AG04450 (cell line): ENCODE measurements around the gene SPACA5B. TPM values are rescaled to one million over a fixed set of nuclear protein-coding genes. Genes with fewer than 3 reads are reported as not detected.
"Not testable (repeated sequence)": the region's sequence is repeated elsewhere in the genome, so short reads cannot be mapped to it uniquely, and the experiment has no call there.

Source experiments
- CTCF ChIA-PET: fragments of 300-600, 350-600 bp; formaldehyde crosslinking; extraction: SDS; loops from one replicate; lab custom pipeline; 2022; ENCODE audit warnings: antibody characterized with exemption, inconsistent platforms; lab: Charles Lee
- POLR2A ChIA-PET: fragments of 350-600 bp; formaldehyde crosslinking; extraction: SDS; loops from one replicate; lab custom pipeline; 2021; ENCODE audit warnings: antibody characterized with exemption, inconsistent platforms; lab: Yijun Ruan, JAX
- DNase-seq: peaks from one replicate; pipeline ENCODE4 v3.0.0-alpha.2; 2011; ENCODE audit warnings: low read depth, low spot score
- H3K27ac ChIP-seq: one replicate; pipeline ENCODE4 v1.5.1; 2012; ENCODE audit warnings: low read depth, low read length, control low read depth
- H3K27me3 ChIP-seq: one replicate; pipeline ENCODE4 v1.6.0; 2012; ENCODE audit warnings: low read length; ENCODE audit not compliant: control insufficient read depth, insufficient read depth
- H3K4me3 ChIP-seq: 2 replicates; pipeline ENCODE4 v1.5.1; 2011; ENCODE audit warnings: mild to moderate bottlenecking, low read depth, low read length, control low read depth
- H3K9me3 ChIP-seq: 2 replicates; pipeline ENCODE4 v1.5.1; 2012; ENCODE audit warnings: low read length; ENCODE audit not compliant: control insufficient read depth, insufficient read depth
- polyA plus RNA-seq: library from polyadenylated mRNA; depleted of rRNA; stranded (reverse); fragments of >200 nt; gene quantifications from 2 replicates; pipeline ENCODE4 v1.2.3, GENCODE V29; 2011
- TF ChIP-seq, protein P1 (sequence below): IDR thresholded peaks from 2 replicates; pipeline ENCODE4 v1.5.1; 2011; ENCODE audit warnings: low read depth, low read length, control low read depth, inconsistent platforms

Gene SPACA5B
- polyA plus RNA-seq, 1 experiment = not detected

DNA sequence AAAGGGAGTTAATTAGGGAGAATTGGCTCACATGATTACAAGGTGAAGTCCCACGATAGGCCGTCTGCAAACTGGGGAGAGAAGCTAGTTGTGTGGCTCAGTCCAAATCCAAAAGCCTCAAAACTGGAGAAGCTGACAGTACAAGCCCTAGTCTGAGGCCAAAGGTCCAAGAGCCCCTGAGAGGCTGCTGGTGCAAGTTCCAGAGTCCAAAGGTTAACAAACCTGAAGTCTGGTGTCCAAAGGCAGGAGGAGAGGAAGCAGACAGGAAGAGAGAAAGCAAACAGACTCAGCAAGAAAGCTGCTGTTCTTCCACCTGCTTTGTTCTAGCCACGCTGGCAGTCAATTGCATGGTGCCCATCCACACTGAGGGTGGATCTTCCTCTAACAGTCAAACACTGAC is 29.0 kb upstream of the SPACA5B start:
- no peaks in the 10 kb centered on the region for H3K27me3 ChIP-seq
- POLR2A ChIA-PET = no interaction called here
- H3K9me3 ChIP-seq = no peaks in the 10 kb centered on the region
- H3K27ac ChIP-seq = no peak overlapping the region
- no peak overlapping the region for H3K4me3 ChIP-seq
- CTCF ChIA-PET = no interaction called here
- DNase-seq = no peak
- TF ChIP-seq, protein P1, sequence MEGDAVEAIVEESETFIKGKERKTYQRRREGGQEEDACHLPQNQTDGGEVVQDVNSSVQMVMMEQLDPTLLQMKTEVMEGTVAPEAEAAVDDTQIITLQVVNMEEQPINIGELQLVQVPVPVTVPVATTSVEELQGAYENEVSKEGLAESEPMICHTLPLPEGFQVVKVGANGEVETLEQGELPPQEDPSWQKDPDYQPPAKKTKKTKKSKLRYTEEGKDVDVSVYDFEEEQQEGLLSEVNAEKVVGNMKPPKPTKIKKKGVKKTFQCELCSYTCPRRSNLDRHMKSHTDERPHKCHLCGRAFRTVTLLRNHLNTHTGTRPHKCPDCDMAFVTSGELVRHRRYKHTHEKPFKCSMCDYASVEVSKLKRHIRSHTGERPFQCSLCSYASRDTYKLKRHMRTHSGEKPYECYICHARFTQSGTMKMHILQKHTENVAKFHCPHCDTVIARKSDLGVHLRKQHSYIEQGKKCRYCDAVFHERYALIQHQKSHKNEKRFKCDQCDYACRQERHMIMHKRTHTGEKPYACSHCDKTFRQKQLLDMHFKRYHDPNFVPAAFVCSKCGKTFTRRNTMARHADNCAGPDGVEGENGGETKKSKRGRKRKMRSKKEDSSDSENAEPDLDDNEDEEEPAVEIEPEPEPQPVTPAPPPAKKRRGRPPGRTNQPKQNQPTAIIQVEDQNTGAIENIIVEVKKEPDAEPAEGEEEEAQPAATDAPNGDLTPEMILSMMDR = no peak

DNA sequence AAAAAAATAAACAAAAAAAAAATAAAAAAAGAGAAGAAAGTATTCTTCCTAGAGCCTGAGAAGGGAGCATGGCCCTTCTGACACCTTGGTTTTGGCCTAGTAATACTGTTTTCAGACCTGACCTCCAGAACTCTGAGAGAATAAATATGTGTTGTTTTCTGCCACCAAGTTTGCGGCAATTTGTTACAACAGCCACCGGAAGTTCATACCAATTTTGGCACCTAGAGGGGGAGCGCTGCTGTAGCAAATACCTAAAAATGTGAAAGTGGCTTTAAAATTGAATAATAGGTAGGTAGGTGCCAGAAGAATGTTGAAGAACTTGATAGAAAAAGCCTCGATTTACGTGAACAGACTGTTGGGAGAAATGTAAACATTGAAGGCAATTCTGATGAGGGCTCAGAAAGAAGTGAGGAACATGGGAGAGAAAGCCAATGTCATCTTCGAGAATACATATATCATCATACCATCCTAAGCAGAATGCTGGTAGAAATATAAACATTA is 27.5 kb upstream of the SPACA5B start:
- Histone ChIP-seq H3K27ac (no peak overlapping the region), H3K4me3 (no peak overlapping the region), H3K27me3 (no peaks in the 10 kb centered on the region), H3K9me3 (no peaks in the 10 kb centered on the region)
- CTCF ChIA-PET = interaction anchor here (0.6 kb wide), 1 partner anchor 734 kb away, joined by 3 read pairs; no protein-coding TSS in a partner anchor
- POLR2A ChIA-PET = no interaction called here
- TF ChIP-seq, protein P1 = no peak
- DNase-seq = no peak

DNA sequence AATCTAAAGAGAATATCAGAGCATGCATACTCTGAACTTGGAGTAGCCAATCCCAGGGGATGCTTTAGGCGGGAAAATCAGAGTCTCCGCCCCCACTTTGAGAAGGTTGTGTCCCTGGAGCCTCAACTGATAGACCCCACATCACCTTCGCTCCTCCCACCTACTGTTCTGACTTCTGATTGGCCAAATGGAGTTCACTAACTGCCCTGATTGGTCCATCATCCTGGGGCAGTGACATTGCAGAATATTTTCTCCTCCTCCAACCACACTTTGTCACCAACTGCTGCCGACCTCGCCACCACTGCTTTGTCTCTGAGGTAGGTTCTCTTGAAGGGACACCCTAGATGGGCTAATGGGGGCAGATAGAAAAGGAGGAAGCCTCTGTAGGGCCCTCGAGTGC is 22.7 kb upstream of the SPACA5B start:
- no peak for DNase-seq
- CTCF ChIA-PET = no interaction called here
- TF ChIP-seq, protein P1 = no peak
- POLR2A ChIA-PET = no interaction called here
- Histone ChIP-seq H3K27me3 (no peaks in the 10 kb centered on the region), H3K4me3 (no peak overlapping the region), H3K9me3 (no peaks in the 10 kb centered on the region), H3K27ac (no peak overlapping the region)

- H3K27me3 ChIP-seq, CTCF ChIA-PET, POLR2A ChIA-PET, H3K4me3 ChIP-seq, H3K9me3 ChIP-seq, DNase-seq, H3K27ac ChIP-seq: not testable (repeated sequence)
These were observed 5.1 kb upstream of the SPACA5B start for GRCh38 chrX:48125286-48125685.

- POLR2A ChIA-PET, H3K27me3 ChIP-seq, H3K9me3 ChIP-seq, CTCF ChIA-PET, H3K4me3 ChIP-seq, H3K27ac ChIP-seq, DNase-seq: not testable (repeated sequence)
These were observed 1.9 kb downstream of the SPACA5B start for GRCh38 chrX:48132308-48132844.

DNA sequence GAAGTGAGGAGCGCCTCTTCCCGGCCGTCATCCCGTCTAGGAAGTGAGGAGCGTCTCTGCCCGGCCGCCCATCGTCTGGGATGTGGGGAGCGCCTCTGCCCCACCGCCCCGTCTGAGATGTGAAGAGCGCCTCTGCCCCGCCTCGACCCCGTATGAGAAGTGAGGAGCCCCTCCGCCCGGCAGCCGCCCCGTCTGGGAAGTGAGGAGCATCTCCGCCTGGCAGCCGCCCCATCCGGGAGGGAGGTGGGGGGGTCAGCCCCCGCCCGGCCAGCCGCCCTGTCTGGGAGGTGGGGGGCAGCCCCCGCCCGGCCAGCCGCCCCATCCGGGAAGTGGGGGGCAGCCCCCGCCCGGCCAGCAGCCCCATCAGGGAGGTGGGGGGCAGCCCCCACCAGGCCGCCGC is 8.7 kb downstream of the SPACA5B start:
- POLR2A ChIA-PET, H3K9me3 ChIP-seq, H3K27ac ChIP-seq, DNase-seq, H3K27me3 ChIP-seq, CTCF ChIA-PET, H3K4me3 ChIP-seq: not testable (repeated sequence)

DNA sequence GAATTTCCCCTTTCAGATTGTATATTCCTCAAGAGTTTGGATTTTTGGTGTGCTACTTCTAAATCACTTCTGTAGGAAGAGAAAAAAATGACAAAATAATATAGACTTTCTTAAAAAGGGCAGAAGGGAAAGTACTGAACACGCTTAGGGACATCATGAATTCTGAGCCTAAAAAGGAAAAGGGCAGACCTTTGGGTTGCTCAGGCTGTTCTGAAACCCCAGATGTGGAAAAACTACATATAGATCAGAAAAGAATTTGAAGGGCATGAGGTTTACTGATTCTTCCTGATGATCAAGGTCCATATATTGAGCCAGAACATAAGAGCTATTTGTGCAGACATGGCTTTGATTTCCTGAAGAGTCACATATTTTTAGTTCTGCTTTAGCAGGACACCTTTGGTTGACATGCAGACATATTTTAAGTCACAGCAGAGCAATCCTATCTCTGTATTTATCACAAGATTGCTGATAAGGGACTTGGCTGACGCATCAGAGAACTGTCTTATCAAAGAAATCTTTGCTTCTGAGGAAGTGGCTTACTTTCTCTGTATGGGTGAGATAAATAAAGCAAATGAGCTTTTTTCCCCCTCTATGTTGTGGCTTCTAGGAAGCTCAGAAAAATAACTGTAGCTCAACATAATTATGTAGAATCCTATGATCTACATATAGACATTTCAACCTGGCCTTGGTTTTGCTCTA is 11.5 kb downstream of the SPACA5B start:
- H3K9me3 ChIP-seq, CTCF ChIA-PET, H3K4me3 ChIP-seq, H3K27ac ChIP-seq, DNase-seq, H3K27me3 ChIP-seq, POLR2A ChIA-PET: not testable (repeated sequence)

DNA sequence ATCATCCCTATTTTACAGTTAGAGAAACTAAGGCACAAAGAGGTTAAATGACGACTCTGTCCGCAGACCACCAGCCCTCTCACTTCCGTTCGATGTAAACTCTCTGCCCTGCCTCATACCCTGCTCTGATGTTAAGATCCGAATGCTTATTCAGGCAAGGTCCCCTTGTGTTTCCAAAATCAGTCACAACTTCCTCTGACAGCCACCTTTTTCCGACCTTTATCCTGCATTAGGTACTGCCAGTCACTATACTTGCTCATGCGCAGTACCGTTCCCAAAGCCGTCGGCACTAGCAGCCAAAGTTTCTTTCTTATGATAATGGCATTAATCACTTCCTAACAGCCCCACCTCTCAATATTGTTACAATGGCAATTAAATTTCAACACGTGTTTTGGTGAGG is 12.3 kb downstream of the SPACA5B start:
- H3K27ac ChIP-seq, CTCF ChIA-PET, DNase-seq, H3K9me3 ChIP-seq, POLR2A ChIA-PET, H3K4me3 ChIP-seq, H3K27me3 ChIP-seq: not testable (repeated sequence)
